HG02798 (cell line): ENCODE results near the gene CFH.
"Not testable (repeated sequence)": the region's sequence is repeated elsewhere in the genome, so short reads cannot be mapped to it uniquely, and the experiment has no call there.

Experiments used
- ATAC-seq: cut with Tn5 transposase; IDR thresholded peaks from one replicate; pipeline ENCODE4 v1.9.1; 2021; ENCODE audit warnings: mild to moderate bottlenecking; ENCODE audit not compliant: unreplicated experiment, poor library complexity

Gene CFH

GRCh38 chr1:196738730-196739129, 86.9 kb downstream of the CFH start:
- ATAC-seq, result no peak

- ATAC-seq, result peak; percentile 73
Observed at GRCh38 chr1:196743244-196743643, 91.4 kb downstream of the CFH start.

- not testable (repeated sequence) for ATAC-seq
Observed at GRCh38 chr1:196765019-196765740, 113.3 kb downstream of the CFH start.

- not testable (repeated sequence) for ATAC-seq
Observed at GRCh38 chr1:196769823-196770222, 118.0 kb downstream of the CFH start.

GRCh38 chr1:196773713-196774112, 121.9 kb downstream of the CFH start:
- ATAC-seq, result no peak

- no peak for ATAC-seq
Observed at GRCh38 chr1:196774175-196774574, 122.3 kb downstream of the CFH start.

GRCh38 chr1:196774603-196775002, 122.8 kb downstream of the CFH start, which contains the start of gene CFHR3:
Gene CFHR3 (plus strand): TSS chr1:196774840. CDS start chr1:196774887, 47 bp downstream.
- ATAC-seq, result no peak

GRCh38 chr1:196777603-196778002, 125.8 kb downstream of the CFH start:
- ATAC-seq, result no peak

GRCh38 chr1:196779093-196779492, 127.2 kb downstream of the CFH start:
- ATAC-seq, result no peak

- not testable (repeated sequence) for ATAC-seq
Observed at GRCh38 chr1:196791252-196791651, 139.4 kb downstream of the CFH start.

GRCh38 chr1:196794103-196794502, 142.3 kb downstream of the CFH start:
- not testable (repeated sequence) for ATAC-seq
